HepG2 (cell line): ENCODE data around the gene PDE3A. TPM values are rescaled to one million over a fixed set of nuclear protein-coding genes. Genes with fewer than 3 reads are reported as not detected.

Experiments used
- ATAC-seq: fragments of 200-7000 bp; cut with Tn5 transposase; 3 replicates; pipeline ENCODE4 v1.9.1; 2020; ENCODE audit warnings: mild to moderate bottlenecking, moderate library complexity
- BruUV-seq: library from RNA; stranded (reverse); fragments of 400-500 nt; replicated peaks from 2 replicates; lab custom pipeline; 2021; lab: Mats Ljungman, UMichigan
- CTCF ChIA-PET: fragments of 300-600 bp; formaldehyde crosslinking; extraction: SDS; loops from one replicate; lab custom pipeline; 2021; ENCODE audit warnings: low total read pairs, inconsistent platforms, low intra/inter-chr PET ratio; lab: Yijun Ruan, JAX
- POLR2A ChIA-PET: fragments of 350-600 bp; sonication (Branson Sonifier 250); formaldehyde crosslinking; loops from one replicate; lab custom pipeline; 2020; ENCODE audit warnings: antibody characterized with exemption, inconsistent platforms; lab: Yijun Ruan, JAX
- DNase-seq: peaks from one replicate; pipeline ENCODE4 v3.0.0-alpha.2; 2015; ENCODE audit warnings: low spot score
- FAIRE-seq: peaks from 3 replicates; lab custom pipeline; 2011; peaks lifted over from hg19 to GRCh38; lab: Jason Lieb, UNC
- H2AFZ ChIP-seq: one replicate; pipeline ENCODE4 v1.6.1; 2011; ENCODE audit warnings: low read length, inconsistent platforms
- H3K27ac ChIP-seq: fragments of 300-600 bp; 3 replicates; pipeline ENCODE4 v1.8.0; 2011; ENCODE audit warnings: mixed run types, mild to moderate bottlenecking, mixed read lengths, low read length, inconsistent platforms; ENCODE audit not compliant: insufficient read depth; ENCODE audit errors: extremely low read length
- H3K27me3 ChIP-seq, 2 experiments: fragments of 200-600 bp in 1 of 2; 2 replicates in 1 of 2; 3 replicates in 1 of 2; pipeline versions ENCODE4 v1.6.0 to v1.8.0; 2011; ENCODE audit warnings: low read length in 2 of 2, mild to moderate bottlenecking in 2 of 2, moderate library complexity in 2 of 2, inconsistent platforms in 1 of 2; ENCODE audit not compliant: insufficient read depth in 2 of 2, control insufficient read depth in 1 of 2
- H3K36me3 ChIP-seq, 2 experiments: fragments of 200-600 bp in 1 of 2; replicated peaks in 1 of 2; 2 replicates in 1 of 2; 3 replicates in 1 of 2; pipeline versions ENCODE4 v1.5.1 to v1.8.0; 2011; ENCODE audit warnings: low read length in 2 of 2, inconsistent platforms in 1 of 2; ENCODE audit not compliant: insufficient read depth in 2 of 2, control insufficient read depth in 1 of 2
- H3K4me1 ChIP-seq: 2 replicates; pipeline ENCODE4 v1.5.1; 2012; ENCODE audit warnings: low read length, inconsistent platforms; ENCODE audit not compliant: insufficient read depth
- H3K4me2 ChIP-seq: 2 replicates; pipeline ENCODE4 v1.6.0; 2011; ENCODE audit warnings: low read depth, low read length, inconsistent platforms
- H3K4me3 ChIP-seq, 3 experiments: fragments of 200-600 bp in 1 of 3; sonication (generic), shearing (Covaris generic) in 1 of 3; replicated peaks in 1 of 3; 2 replicates each; pipeline ENCODE4 v1.5.1; 2011 to 2016; ENCODE audit warnings: low read length in 3 of 3, inconsistent platforms in 2 of 3, low read depth in 2 of 3, mild to moderate bottlenecking in 2 of 3, control low read depth in 1 of 3, mixed read lengths in 1 of 3; ENCODE audit not compliant: insufficient read depth in 1 of 3
- H3K79me2 ChIP-seq: one replicate; pipeline ENCODE4 v1.6.1; 2011; ENCODE audit warnings: low read length, inconsistent platforms; ENCODE audit not compliant: insufficient read depth
- H3K9ac ChIP-seq: 2 replicates; pipeline ENCODE4 v1.6.0; 2011; ENCODE audit warnings: mild to moderate bottlenecking, low read depth, low read length, inconsistent platforms; ENCODE audit not compliant: insufficient read depth
- H3K9me3 ChIP-seq: 2 replicates; pipeline ENCODE4 v1.5.1; 2012; ENCODE audit warnings: mild to moderate bottlenecking, low read length
- H4K20me1 ChIP-seq: 2 replicates; pipeline ENCODE4 v1.6.0; 2011; ENCODE audit warnings: inconsistent platforms, mild to moderate bottlenecking, low read length, moderate library complexity; ENCODE audit not compliant: insufficient read depth
- FOXO1 ChIP-seq: sonication (generic); formaldehyde crosslinking; IDR thresholded peaks from 2 replicates; pipeline ENCODE4 v1.4.0; 2020; ENCODE audit warnings: missing genetic modification reagents
- HNRNPH1 ChIP-seq: fragments of 200-400 bp; formaldehyde crosslinking; optimal IDR thresholded peaks from 2 replicates; pipeline ENCODE3; 2017; ENCODE audit warnings: mild to moderate bottlenecking, low read depth, low read length
- IRX3 ChIP-seq: sonication (generic); formaldehyde crosslinking; IDR thresholded peaks from 2 replicates; pipeline ENCODE4 v1.8.1; 2023; ENCODE audit warnings: mild to moderate bottlenecking, low read depth, missing genetic modification reagents, borderline replicate concordance
- MTF2 ChIP-seq: sonication (generic); formaldehyde crosslinking; IDR thresholded peaks from 2 replicates; pipeline ENCODE4 v1.5.0; 2020; ENCODE audit warnings: missing genetic modification reagents, borderline replicate concordance
- NFE2 ChIP-seq: sonication (generic); formaldehyde crosslinking; IDR thresholded peaks from 2 replicates; pipeline ENCODE4 v1.4.0; 2020; ENCODE audit warnings: missing genetic modification reagents
- NKX3-1 ChIP-seq: sonication (generic); formaldehyde crosslinking; IDR thresholded peaks from 2 replicates; pipeline ENCODE4 v1.5.0; 2020; ENCODE audit warnings: missing genetic modification reagents
- STAG1 ChIP-seq: sonication (generic); formaldehyde crosslinking; IDR thresholded peaks from 2 replicates; pipeline ENCODE4 v1.4.0; 2020; ENCODE audit warnings: missing genetic modification reagents
- TAF1 ChIP-seq: sonication (generic); formaldehyde crosslinking; IDR thresholded peaks from 2 replicates; pipeline ENCODE4 v1.4.0; 2020; ENCODE audit warnings: missing genetic modification reagents
- U2AF2 ChIP-seq: fragments of 200-400 bp; formaldehyde crosslinking; IDR thresholded peaks from 2 replicates; pipeline ENCODE4 v1.6.1; 2017; ENCODE audit warnings: low read depth, mild to moderate bottlenecking, low read length
- ZNF101 ChIP-seq: sonication (generic); formaldehyde crosslinking; IDR thresholded peaks from 2 replicates; pipeline ENCODE4 v1.4.0; 2020; ENCODE audit warnings: mild to moderate bottlenecking, low read depth, missing genetic modification reagents, borderline replicate concordance
- ZNF20 ChIP-seq: sonication (generic); formaldehyde crosslinking; IDR thresholded peaks from 2 replicates; pipeline ENCODE4 v1.4.0; 2020; ENCODE audit warnings: mild to moderate bottlenecking, moderate library complexity, missing genetic modification reagents
- ZNF235 ChIP-seq: sonication (generic); formaldehyde crosslinking; IDR thresholded peaks from 2 replicates; pipeline ENCODE4 v1.8.1; 2023; ENCODE audit warnings: mild to moderate bottlenecking, missing genetic modification reagents, borderline replicate concordance
- ZNF329 ChIP-seq: sonication (generic); formaldehyde crosslinking; IDR thresholded peaks from 2 replicates; pipeline ENCODE4 v1.9.0; 2021; ENCODE audit warnings: low read depth, mild to moderate bottlenecking, missing genetic modification reagents
- ZNF563 ChIP-seq: sonication (generic); formaldehyde crosslinking; IDR thresholded peaks from 2 replicates; pipeline ENCODE4 v1.8.0; 2022; ENCODE audit warnings: mild to moderate bottlenecking, moderate library complexity, missing genetic modification reagents
- WGBS: methylation state at CpG from one replicate; pipeline ENCODE4 v1.1.6; 2017; ENCODE audit warnings: low lambda C conversion rate; 5-methylcytosine and 5-hydroxymethylcytosine counted together
- in situ Hi-C: cut with HindIII; loops from 2 replicates; pipeline ENCODE4 v1.10.0; 2017; ENCODE audit warnings: low pct_unique_long_range_greater_than_20kb; ENCODE audit not compliant: extremely low pct_ligation_motif_present
- intact Hi-C: fragments of 100-400 bp; cut with micrococcal nuclease; formaldehyde crosslinking; loops from one replicate; pipeline ENCODE4 v1.10.0; 2022; ENCODE audit not compliant: unreplicated experiment
- polyA plus RNA-seq, 8 experiments: library from polyadenylated mRNA; depleted of rRNA in 3 of 8; stranded (reverse) in 7 of 8; unstranded in 1 of 8; fragments of >200 nt; fragmentation: Illumina TruSeq in 4 of 8; extraction: Trizol in 4 of 8; gene quantifications; 2 replicates each; pipeline versions ENCODE4 v1.2.1 to v1.2.3, GENCODE V29; 2011 to 2016; ENCODE audit warnings: low read depth in 4 of 8, missing spikeins in 1 of 8, mixed read lengths in 1 of 8; ENCODE audit not compliant: insufficient read depth in 1 of 8
- total RNA-seq, 5 experiments: library from RNA; depleted of rRNA; stranded (reverse); fragments of >200 nt; fragmentation: Illumina TruSeq; extraction: Trizol; gene quantifications; 2 replicates each; pipeline ENCODE4 v1.2.3, GENCODE V29; 2016; ENCODE audit warnings: low read depth in 1 of 5
- TF ChIP-seq, protein P1 (sequence below): sonication (generic); formaldehyde crosslinking; IDR thresholded peaks from 2 replicates; pipeline ENCODE4 v1.9.0; 2021; ENCODE audit warnings: missing genetic modification reagents, borderline replicate concordance
- TF ChIP-seq, protein P2 (sequence below): sonication (generic); formaldehyde crosslinking; IDR thresholded peaks from 2 replicates; pipeline ENCODE4 v1.4.0; 2020; ENCODE audit warnings: missing genetic modification reagents; ENCODE audit errors: not compliant biosample characterization

PDE3A gene
- total and polyA plus RNA-seq, 2 of the 13 experiments (the other 11 are each of a cell fraction or from before 2014, with no cell fraction given) = 0.77 to 1.5 TPM

DNA sequence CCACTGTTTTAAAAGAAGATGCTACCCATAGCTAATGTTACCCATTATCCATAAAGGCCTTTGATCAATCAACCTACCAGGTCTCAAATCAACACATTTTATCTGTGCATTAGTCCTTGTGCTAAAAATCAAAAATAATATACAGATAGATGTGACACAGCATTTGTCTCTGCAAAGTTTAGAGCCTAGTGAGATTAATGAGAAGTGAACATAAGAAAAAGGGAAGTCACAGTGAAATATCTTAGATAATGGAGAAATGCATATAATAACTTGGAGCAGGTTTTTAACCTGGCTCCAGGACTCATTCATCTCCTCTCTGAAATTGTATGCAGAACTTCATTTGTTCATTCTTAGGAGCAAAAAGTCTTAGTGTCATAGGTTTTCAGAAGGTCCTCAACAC lies 7.2 kb downstream of the PDE3A start:
- H3K27me3 ChIP-seq = no peaks in the 10 kb centered on the region
- no peak for DNase-seq
- intact Hi-C loops = loop anchor here (5.0 kb wide), 1 partner anchor 618 kb away; no protein-coding TSS in a partner anchor
- FAIRE-seq = no peak
- ChIA-PET POLR2A (no interaction called here), CTCF (no interaction called here)
- H3K36me3 ChIP-seq = no peaks in the 10 kb centered on the region
- no peaks in the 10 kb centered on the region for H4K20me1 ChIP-seq
- no TSS peak for BruUV-seq
- H3K27ac ChIP-seq = no peak overlapping the region
- no peaks in the 10 kb centered on the region for H3K9me3 ChIP-seq
- H3K4me2 ChIP-seq = no peak overlapping the region
- in situ Hi-C loops = no loop called here
- H3K4me3 ChIP-seq = no peak overlapping the region
- no peaks in the 10 kb centered on the region for H3K79me2 ChIP-seq
- no peak for TF ChIP-seq NFE2 (CRISPR knock-in tag)
- TF ChIP-seq HNRNPH1 = no peak
- no peak for TF ChIP-seq MTF2 (CRISPR knock-in tag)
- no peak for TF ChIP-seq ZNF101 (CRISPR knock-in tag)
- TF ChIP-seq ZNF563 (CRISPR knock-in tag) = no peak
- no peak for TF ChIP-seq IRX3 (CRISPR knock-in tag)
- H3K9ac ChIP-seq = no peak overlapping the region
- no peaks in the 10 kb centered on the region for H3K4me1 ChIP-seq
- no peak overlapping the region for H2AFZ ChIP-seq
- ATAC-seq = no peak

DNA sequence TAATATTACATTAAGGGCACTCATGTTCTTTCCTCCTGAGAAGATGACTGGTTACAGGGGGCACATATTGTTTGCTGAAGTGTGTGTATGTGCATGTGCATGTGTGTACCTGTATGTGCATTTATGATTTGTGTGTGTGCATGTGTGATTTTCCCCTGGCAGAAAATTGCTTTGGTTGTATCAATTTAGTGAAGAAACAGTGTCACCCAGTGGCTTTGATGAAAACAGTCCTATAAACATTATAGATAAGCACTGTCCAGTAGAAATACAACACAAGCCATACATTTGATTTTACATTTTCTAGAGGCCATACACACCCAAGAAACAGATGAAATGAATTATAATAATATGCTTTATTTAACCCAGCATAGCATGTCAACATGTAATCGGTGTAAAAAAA lies 8.6 kb downstream of the PDE3A start:
- Histone ChIP-seq H3K4me2 (no peak overlapping the region), H4K20me1 (no peaks in the 10 kb centered on the region), H3K4me3 (no peak overlapping the region), H2AFZ (no peak overlapping the region), H3K27me3 (no peaks in the 10 kb centered on the region), H3K36me3 (no peaks in the 10 kb centered on the region), H3K4me1 (no peaks in the 10 kb centered on the region), H3K27ac (no peak overlapping the region), H3K9me3 (no peaks in the 10 kb centered on the region), H3K79me2 (no peaks in the 10 kb centered on the region), H3K9ac (no peak overlapping the region)
- no peak for DNase-seq
- BruUV-seq = no TSS peak
- in situ Hi-C loops (no loop called here), intact Hi-C loops (loop anchor here (1.0 to 5.0 kb wide), 3 partner anchors 620 to 804 kb away; no protein-coding TSS in a partner anchor)
- 4% methylated on average over 1 of the region's 1 CpG for WGBS
- FAIRE-seq = no peak
- CTCF ChIA-PET = interaction anchor here (0.7 kb wide), 1 partner anchor 805 kb away, joined by 3 read pairs; no protein-coding TSS in a partner anchor
- POLR2A ChIA-PET = no interaction called here
- ATAC-seq = no peak
- TF ChIP-seq STAG1 (CRISPR knock-in tag) (peak; percentile 63), TAF1 (CRISPR knock-in tag) (no peak), NKX3-1 (CRISPR knock-in tag) (no peak), U2AF2 (no peak), ZNF235 (CRISPR knock-in tag) (no peak), ZNF20 (CRISPR knock-in tag) (no peak), FOXO1 (CRISPR knock-in tag) (no peak), ZNF329 (no peak)
- TF ChIP-seq, protein P1, sequence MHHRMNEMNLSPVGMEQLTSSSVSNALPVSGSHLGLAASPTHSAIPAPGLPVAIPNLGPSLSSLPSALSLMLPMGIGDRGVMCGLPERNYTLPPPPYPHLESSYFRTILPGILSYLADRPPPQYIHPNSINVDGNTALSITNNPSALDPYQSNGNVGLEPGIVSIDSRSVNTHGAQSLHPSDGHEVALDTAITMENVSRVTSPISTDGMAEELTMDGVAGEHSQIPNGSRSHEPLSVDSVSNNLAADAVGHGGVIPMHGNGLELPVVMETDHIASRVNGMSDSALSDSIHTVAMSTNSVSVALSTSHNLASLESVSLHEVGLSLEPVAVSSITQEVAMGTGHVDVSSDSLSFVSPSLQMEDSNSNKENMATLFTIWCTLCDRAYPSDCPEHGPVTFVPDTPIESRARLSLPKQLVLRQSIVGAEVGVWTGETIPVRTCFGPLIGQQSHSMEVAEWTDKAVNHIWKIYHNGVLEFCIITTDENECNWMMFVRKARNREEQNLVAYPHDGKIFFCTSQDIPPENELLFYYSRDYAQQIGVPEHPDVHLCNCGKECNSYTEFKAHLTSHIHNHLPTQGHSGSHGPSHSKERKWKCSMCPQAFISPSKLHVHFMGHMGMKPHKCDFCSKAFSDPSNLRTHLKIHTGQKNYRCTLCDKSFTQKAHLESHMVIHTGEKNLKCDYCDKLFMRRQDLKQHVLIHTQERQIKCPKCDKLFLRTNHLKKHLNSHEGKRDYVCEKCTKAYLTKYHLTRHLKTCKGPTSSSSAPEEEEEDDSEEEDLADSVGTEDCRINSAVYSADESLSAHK (CRISPR knock-in tag) = no peak
- TF ChIP-seq, protein P2, sequence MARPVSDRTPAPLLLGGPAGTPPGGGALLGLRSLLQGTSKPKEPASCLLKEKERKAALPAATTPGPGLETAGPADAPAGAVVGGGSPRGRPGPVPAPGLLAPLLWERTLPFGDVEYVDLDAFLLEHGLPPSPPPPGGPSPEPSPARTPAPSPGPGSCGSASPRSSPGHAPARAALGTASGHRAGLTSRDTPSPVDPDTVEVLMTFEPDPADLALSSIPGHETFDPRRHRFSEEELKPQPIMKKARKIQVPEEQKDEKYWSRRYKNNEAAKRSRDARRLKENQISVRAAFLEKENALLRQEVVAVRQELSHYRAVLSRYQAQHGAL = no peak
